RKO (cell line): ENCODE results near the gene PTPRE.
"Not testable (repeated sequence)": the region's sequence is repeated elsewhere in the genome, so short reads cannot be mapped to it uniquely, and the experiment has no call there.

Source experiments
- DNase-seq: peaks from one replicate; pipeline ENCODE4 v3.0.0-alpha.2; 2016; ENCODE audit warnings: low spot score

Gene PTPRE

DNA sequence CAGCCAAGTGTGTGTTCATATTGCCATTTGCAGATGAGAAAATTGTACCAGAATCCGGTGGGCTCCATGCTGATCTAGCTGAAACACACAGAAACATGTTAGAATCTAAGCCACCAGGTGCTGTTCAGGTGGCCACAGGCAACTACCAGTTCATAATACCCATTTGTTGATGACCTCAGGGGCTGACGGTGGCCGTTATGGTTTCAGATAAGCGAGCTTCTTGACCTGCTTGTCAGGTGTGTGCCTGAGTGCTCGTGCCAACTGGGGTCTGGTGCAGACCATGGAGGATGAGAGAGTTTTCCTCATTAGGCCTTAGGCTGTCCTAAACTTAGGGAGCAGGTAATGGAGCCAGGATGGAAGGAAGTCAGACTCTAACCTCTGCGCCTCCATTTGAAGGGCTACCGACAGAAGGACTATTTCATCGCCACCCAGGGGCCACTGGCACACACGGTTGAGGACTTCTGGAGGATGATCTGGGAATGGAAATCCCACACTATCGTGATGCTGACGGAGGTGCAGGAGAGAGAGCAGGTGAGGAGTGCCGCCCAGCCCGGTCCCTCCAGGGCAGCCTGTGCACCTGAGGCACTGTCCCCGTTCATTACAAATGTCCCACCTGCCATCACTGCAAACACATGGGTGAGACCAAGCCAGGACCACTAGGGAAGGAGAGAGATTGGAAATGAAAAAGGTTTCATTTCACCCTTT, 166.2 kb downstream of the PTPRE start:
- no peak for DNase-seq

DNA sequence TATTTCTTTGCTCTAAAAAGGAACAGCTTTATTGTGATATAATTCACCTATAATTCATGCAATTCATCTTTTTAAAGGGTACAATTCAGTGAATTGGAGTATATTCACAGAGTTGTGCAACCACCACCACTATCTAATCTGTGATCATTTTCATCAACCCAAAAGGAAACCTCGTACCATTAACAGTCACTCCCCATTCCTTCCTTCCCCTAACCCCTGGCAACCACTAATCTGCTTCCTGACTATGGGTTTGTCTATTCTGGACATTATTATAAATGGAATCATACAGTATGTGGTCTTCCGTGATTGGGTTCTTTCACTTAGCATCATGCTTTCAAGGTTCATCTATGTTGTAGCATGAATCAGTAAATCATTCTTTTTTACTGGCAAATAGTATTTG, 167.0 kb downstream of the PTPRE start:
- no peak for DNase-seq

DNA sequence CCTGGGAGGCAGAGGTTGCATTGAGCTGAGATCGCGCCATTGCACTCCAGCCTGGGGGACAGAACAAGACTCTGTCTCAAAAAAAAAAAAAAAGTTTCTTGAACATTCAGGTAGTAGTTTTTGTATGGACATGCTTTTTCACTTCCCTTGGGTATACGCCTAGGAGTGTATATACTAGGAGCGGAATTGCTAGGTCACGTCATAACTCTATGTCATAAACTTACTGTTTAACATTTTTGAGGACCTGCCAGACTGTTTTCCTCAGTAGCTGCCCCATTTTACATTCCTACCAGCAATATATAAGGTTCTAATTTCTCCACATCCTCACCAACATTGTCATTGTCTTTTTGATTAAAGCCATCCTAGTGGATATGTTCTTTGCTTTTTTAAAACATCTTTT, 167.7 kb downstream of the PTPRE start:
- DNase-seq: no peak

DNA sequence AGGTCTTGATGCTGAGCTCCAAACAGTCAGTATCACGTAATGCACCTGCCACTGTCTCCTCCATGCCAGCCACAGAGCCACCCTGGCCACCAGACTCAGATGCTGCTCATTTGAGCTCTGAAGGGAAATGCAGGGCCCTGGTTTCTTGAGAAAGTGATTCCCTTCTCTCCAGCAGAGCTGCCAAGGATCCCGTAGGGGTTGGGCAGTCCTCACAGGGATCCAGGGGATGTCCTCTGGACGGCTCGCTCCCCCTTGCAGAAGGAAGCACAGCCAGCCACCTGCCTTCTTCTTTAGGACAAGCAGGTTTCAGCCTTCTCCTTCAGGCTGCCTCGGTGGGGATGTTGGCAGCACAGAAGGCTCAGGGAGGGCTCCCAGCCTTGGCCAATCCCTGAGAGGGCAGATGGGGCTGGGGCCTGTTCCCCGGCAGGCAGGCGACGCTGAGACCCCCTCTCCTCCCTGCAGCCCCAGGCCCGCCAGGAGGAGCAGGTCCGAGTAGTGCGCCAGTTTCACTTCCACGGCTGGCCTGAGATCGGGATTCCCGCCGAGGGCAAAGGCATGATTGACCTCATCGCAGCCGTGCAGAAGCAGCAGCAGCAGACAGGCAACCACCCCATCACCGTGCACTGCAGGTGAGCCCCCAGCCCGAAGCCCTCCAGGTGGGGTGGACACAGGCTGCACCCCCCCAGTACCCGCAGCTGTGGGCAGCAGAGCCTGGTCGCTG, 170.4 kb downstream of the PTPRE start:
- no peak for DNase-seq

DNA sequence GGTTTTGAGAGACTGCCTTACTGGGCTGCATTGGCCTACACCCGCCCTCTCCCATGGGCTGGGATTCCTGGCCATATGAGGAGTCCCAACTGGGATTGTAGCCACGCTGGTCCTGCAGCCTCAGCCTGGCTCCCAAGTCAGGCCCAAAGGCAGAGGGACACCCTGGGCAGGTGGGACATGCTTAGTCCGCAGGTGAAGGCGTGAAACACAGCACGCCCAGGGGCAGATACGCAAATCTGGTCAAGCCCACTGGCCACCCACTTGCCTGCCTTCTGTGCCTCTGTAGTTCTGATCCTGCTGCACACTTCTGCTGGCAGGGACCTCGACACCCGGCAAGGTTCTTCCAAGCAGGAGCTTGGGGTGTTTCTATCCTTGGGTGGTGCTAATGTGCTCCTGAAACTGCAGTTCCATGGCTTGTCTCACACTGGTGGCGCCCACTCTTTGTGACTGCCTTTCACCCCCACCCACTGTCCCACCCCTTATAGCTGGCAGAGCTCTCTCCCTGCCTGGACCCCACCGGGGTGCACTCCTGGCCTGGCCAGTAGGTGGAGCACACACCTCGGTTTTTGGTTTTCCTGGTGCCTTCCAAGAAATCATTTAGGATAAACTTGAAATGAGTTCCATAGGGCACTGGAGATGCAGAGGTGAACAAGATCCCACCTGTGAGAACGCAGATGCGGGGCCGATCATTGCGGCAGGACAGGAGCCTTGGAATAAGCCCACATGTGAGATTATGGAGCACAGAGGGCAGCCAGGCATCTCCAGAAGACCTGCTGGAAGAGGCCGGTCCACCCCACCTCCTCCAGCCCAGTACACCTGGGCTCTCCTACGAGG, 171.4 kb downstream of the PTPRE start:
- DNase-seq: peak; percentile 36

DNA sequence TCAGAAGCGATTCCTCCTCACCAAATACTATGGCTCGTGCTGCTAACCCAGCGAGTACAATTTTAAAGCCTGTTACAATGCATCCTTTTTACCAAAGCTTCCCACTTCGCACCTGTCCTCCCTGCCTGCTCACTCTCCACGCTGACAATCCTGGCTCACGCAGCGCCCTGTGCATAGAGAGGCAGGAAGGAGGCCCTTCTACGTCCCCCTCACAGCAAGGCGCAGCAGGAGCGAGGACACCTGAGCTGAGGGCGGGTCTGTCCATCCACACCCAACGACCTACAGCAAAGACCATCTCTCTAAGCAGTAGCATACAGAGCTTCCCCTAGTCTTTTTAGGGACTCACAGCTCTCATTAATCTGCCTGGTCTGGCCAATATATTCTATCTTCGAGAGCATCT, 173.3 kb downstream of the PTPRE start:
- no peak for DNase-seq

DNA sequence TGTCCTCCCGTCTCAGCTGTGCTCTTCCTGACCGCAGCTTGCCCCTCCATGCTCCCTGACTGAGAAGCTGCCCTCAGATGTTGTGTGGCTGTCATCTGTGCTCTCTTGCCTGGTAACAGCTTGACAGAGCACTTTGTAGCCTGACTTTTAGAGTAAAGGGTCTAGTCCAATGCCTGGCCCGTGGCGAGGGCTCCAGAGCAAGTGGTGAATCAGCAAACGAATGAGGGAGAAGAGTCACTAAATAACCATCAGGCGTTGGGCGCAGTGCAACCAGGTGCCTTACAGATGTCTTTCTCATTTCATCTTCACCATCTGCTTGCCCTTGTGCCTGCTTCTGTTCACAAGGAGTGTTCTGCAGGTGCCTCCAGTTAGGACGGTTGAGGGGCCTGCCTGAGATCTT, 173.7 kb downstream of the PTPRE start:
- DNase-seq: no peak

DNA sequence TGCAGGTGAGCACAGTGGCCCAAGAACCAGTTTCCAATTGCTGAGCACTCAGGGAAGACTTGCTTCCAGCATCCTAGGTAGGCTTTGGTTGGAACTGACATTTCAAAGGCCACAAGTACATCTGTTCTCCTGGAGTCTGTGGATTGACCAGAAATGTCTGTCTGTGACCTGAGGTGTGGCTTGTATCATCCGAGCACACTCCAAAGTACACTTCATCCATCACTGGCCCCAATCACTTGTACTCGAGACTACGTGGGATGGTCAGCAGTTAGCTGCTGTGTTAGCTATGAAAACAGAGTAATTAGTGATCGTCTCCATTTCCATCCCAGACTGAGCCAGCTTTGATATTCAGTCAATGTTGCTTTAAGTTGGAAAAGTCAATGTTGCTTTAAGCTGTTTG, 174.3 kb downstream of the PTPRE start:
- no peak for DNase-seq

DNA sequence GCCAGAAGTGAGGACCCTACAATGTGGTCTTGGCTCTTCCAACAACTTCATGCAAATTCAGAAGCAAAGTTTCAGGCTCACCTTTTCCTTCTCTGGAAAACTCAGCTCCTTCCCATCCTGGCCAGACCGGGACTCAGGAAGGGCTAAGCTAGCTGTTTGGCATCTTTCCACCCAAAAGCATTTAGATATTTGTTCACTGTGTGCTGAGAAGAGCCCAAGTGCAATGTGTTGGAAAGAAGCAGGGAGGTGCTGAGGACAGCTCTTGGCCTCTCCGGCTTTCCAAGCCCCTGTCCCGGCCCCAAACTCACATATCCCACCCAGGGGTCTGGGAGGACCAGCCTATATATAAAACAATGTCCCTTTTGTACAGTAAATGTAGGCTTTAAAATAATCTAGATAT, 174.8 kb downstream of the PTPRE start:
- DNase-seq: no peak

DNA sequence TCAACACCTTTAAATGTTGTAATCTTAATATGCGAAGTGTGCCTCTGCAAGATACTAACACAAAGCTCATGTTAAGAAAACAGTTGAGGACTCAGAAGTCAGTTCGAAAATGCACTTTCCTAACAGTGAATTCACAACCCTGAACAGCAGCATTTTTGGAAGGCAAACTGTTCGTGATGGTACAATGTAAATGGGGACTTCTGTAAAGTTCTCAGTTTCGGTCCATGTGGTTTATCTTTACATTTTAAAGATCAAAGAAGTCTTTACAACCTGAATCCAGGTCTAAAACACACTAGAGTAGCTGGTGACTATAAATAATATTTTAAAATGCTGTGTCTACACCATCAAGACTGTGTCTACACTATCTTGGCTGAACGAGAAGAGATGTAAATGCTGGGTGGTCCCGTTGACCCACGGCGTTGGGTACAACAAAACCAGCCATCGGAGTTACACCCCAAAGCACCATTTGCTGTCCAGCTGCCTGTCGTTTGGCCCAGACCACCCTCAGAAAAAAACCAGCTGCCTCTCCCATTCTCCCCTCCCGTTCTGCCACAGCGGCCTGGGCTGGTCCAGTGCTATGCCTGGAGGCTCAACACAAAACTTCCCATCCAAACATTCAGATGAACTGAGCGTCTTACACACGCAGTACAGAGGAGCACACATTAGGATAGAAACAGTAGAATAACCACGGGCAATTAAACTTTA, 176.4 kb downstream of the PTPRE start:
- no peak for DNase-seq

DNA sequence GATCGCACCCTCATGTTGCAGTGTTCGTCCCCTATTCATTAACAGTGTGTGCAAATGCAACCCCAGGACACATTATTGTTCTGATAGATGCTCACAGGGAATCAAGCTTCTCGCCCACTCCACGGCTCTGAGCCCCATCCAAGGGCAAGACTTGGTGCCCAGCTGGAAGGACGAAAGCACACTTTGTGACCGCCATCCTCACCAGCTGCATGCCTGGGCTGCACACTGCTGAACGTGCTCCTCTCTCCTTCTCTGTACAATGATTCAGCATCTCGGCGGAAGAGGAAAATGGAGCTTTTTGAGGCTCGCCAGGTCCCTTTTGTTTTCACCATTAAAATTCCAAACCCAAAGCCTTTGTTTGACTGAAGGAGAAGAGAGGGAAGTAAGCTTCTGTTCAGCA, 177.5 kb downstream of the PTPRE start:
- no peak for DNase-seq

DNA sequence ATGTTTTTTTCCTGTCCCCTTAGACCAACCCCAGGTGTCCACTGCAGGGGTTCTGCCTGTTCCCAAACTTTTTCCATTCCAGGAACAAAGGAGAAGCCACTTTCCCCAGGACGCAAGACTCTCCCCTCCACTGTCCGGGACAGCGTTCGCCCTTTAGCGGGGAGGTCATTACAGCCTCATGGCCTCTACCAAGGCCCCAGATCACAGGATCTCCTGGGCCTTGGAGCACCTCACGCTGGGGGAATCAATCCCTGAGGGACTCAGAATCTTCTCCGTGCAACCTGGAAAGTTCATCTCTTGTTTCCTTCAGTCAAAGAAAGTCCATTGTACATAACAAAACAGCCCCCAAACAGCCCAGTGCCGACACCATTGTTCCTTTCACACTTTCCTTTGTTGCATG, 178.1 kb downstream of the PTPRE start:
- no peak for DNase-seq

DNA sequence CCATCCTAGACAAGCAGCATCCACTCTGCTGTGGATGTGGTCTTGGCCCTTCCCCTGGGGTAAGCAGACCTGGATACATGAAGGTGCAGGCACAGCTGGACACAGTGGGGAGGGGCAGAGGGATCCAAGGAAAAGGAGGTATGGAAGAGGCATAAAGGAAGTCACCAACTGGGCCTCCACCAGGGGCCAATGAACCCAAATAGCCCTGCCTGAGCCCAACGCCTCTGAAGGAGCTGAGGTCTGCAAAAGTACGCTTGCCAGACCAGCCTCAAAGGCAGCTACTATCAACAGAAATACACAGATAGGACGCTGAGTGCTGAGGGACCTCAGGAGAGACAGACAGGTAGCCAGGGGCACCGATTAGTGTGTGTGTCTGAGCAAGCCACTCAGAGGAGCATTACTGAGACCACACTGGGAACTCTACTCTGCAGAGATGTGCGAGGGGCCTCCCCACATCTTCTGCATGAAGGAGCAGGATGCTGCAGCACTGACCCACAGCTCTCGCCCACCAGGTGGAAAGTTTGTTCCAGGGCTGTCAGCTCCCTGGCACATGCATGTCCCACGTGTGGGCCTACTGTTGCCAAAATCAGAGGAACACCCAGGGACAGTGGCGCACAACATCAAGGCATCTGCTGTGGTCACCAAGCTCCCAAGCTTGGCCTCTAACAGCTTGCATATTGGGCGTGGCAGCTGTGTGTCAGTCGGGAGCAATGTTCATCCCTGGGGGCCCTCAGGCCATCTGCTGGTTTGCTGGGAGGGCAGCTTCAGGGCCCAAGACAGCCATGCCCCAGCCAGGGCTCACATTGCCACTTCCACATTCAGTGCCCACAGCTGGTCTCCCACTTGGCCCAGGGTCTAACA, 179.3 kb downstream of the PTPRE start:
- DNase-seq: no peak

DNA sequence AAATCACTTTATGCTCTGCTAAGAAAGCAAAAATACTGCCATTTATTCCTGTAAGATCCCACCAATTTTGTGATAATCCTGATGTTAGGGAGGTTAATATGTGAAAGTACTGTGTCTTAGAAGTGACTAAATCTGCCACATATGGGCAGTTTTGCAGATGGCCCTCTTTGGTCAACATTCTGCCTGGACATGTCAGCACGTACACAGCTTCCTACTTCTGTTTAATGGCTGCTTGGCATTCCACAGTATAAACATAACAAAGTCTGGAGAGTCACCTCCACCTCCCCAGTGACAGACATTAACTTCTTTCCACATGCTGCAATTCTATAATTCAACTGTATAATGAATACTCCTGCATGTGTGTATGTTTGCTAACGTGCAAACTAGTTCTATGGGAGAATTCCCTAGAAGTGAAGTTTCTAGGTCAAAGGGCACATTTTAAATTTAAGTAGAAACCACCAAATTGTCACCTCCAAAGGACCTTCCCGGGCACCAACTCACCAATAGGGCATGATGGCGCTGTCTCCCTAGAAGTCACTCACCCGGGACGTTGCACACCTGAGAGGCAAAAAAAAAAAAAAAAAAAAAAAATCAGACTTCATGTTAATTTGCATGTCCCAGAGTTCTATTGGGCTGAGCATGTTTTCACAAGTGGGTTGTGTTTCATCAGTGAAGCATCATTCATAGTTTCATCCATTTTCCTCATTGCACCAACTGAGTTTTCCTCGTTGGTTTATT, 180.4 kb downstream of the PTPRE start:
- no peak for DNase-seq

DNA sequence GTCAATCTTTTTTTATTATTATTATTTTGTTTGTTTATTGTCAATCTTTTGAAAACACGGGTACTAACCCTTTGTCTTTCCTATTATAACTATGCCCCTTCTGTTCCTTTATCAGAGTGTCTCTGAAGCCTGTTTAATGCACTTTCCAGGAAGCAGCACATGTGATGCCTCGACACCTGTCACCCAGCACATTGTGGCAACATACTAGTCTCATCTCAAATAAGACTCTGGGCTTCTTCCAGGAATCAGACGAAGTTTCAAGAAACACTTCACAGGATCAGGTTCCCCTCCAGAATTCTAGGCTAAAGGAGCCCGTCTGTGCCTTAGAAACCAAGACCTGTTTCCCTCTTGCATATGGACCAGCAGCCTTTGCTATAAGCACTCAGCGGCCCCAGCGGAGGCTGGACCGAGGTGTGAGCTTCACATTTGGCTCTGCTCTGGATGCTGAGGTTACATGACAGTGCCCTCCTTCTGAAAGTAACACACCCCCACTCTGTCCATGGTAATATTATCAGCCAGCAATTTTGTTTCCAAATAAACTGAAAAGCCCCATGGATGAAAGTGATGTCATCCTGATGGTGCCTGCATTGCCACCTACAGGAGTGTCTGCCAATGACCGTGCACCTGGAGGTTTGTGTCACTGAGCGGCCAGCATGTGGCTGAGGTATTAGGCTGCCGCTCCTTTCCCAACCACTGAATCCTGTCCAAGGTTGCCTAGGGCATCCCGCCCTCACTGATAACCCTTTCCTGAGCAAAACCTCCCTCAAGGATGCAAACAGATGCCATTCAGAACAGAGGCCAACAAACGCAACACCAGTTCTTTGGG, 181.2 kb downstream of the PTPRE start:
- DNase-seq: peak; percentile 11

DNA sequence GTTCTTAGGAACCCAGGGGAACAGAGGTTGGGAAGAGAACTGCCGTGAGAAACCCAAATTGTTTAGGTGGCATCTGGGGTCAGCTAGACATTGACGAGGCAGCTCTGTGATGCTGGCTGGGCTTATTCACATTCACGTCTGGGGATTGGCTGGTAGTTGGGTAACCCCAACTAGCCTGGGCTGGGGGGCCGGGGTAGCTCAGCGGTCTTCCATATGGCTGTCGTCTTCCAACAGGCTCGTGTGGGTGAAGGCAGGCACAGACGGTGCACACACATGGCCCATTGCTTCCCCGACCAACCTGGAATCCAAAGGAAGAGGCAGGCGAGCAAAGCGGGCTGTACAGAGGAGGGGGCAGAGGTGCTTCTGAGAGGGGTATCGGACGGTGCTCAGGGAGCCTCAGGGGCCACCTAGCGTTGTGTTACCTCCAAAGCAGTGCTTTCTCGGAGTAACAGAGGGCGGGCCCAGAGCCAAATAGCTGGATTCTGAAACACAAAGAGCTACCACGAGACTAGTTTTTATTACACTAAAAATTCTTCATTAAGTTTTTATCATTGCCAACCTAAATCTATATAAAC, 184.8 kb downstream of the PTPRE start:
- no peak for DNase-seq

DNA sequence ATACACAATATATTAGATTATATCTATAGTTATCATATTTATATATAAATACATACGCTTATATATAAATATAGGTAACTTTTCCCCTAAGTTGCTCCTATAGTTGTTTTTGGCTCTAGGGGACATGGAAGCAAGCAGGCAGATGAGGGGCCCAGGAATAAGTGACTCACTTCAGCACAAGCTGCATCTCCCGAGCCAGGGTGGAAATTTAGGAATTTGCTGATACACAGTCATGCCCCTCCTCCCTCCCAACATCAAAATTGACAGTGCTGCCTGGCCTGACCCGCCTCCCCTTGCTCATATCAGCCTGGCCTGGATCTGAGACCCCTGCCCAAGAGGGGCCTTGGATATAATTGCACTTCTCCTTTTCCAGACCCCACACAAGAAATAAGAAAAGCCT, 185.6 kb downstream of the PTPRE start:
- DNase-seq: no peak

DNA sequence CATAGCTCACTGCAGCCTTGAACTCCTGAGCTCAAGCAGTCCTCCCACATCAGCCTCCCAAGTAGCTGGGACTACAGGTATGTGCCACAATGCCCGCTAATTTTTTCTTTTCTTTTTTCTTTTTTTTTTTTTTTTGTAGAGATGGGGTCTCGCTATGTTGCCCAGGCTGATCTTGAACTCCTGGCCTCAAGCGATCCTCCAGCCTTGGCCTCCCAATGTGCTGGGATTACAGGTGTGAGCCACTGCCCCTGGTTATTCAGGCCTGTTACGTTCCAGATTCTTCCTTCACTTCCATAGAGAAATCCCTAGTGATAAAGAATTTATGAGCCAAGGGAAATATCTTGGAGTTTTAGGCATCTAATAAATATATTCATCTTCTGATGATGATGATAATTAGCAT, 187.7 kb downstream of the PTPRE start:
- not testable (repeated sequence) for DNase-seq

DNA sequence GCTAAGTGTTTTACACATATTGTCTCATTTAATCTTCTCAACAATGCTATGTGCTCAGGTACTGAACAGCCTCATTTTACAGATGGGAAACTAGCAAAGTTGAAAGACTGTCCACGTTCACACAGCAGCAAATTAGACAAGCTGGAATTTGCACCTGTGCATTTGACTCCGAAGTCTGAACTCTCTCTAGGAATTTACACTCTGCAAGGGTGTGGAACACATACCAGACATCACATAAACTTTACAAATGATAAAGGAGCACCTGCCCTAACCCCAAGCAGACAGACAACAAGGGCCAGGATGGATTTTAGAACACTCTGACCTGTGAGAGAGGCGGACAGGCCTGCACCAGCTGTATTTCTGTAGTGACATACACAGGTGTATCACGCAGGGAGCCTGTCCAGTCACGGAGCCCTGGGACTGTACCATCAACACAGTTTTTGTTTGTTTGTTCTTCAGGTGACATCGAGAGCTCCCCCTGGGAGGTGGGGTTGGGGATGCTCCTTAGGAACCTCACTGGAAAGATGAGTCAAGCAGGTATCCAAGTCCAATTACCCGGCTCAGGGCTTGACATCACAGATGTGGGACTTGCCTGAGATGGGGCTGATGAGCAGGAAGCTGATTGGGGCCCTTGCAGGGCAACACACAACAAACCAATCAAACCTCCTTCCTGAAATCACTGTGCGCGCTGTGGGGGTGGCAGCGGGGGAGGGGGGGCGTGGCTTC, 188.3 kb downstream of the PTPRE start:
- DNase-seq: no peak
